ENCODE measurements around the gene FAM83G.

FAM83G gene

DNA sequence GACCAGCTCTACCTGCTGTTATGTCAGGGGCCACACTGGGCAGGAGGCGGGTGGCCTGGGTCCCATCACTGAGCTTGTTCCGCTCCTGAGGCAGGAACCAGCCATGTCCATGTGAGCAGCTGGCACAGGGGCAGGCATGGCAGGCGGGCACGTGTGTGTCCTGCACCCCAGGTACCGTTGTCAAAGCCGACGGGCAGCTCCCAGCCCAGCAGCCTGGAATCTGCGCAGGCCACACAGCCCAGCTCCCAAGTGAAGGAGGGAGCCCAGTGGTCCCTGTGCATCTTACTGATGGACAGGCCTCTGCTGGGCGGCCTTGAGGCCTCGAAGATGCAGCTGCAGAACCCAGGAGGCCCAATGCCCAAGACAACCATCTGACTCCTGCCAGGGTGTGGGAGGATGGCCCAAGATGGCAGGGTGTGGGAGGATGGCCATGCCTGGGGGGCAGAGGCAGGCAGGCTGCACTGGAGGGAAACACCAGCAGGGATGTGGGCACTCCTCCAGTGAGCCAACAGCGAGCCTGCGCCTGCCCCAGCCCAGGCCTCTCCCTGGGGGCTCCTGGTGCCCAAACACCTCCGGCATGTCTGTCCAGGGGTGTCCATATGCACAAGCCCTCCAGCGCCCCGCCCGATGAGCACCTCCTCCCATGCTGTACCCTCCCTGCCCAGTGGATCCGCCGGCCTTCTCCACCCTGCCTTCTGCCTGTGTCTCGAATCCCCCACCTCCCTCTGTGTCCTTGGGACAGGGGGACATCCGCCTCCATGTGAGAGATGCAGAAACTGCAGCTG, 12.8 kb downstream of the FAM83G start:
- DNase-seq (ENCODE audit: low read depth in 1 of 2, low spot score in 1 of 2): no peak

GRCh38 chr17:18990331-18990730, 14.2 kb downstream of the FAM83G start:
- DNase-seq (ENCODE audit: low read depth in 1 of 2, low spot score in 1 of 2): no peak

- DNase-seq (ENCODE audit: low read depth in 1 of 2, low spot score in 1 of 2): no peak
Measured at GRCh38 chr17:18988546-18989173, 15.9 kb downstream of the FAM83G start.

- DNase-seq (ENCODE audit: low read depth in 1 of 2, low spot score in 1 of 2): no peak
Measured at GRCh38 chr17:18987862-18988545, 16.6 kb downstream of the FAM83G start.

GRCh38 chr17:18987230-18987610, 17.3 kb downstream of the FAM83G start:
- no peak for DNase-seq (ENCODE audit: low read depth in 1 of 2, low spot score in 1 of 2)

DNA sequence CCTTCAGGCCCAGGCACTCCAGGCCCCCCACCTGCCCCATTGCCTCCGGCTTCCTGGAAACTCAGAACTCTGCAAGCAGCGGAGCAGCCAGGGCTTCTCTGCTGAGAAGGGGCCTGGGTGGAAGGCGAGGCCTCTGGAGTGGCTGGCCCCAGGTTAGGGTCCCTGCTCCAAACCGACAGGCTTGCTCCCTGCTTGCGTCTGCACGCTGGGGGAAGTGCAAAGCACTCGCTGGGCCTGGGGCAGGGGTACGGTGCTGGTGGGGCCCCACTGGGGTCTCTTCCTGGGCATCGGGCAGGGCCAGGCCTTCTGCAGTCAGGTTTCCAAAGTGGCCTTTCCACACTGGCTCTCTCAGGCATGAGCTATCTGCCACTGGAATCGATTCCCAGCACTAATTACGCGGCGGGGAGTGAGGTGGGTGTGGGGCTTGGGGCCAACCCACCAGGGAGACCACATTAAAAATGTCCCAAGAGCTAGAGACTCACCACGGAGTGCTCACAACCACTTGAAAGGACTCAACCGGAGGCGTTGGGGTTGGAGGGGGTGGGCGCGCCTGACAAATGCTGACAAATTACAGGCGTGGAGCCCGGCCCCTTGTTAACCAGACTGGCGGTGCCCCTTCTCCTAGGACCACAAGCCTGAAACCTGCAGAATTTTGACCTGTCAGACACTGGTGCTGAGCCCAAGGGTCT, 17.9 kb downstream of the FAM83G start:
- no peak for DNase-seq (ENCODE audit: low read depth in 1 of 2, low spot score in 1 of 2)

- no peak for DNase-seq (ENCODE audit: low read depth in 1 of 2, low spot score in 1 of 2)
Measured at GRCh38 chr17:18985475-18985874, 19.1 kb downstream of the FAM83G start.

- DNase-seq (ENCODE audit: low read depth in 1 of 2, low spot score in 1 of 2): no peak
Measured at GRCh38 chr17:18984273-18985114, 20.1 kb downstream of the FAM83G start.

- DNase-seq (ENCODE audit: low read depth in 1 of 2, low spot score in 1 of 2): no peak
Measured at GRCh38 chr17:18981642-18982424, 22.7 kb downstream of the FAM83G start.

GRCh38 chr17:18981335-18981641, 23.3 kb downstream of the FAM83G start:
- DNase-seq (ENCODE audit: low read depth in 1 of 2, low spot score in 1 of 2): no peak

- no peak for DNase-seq (ENCODE audit: low read depth in 1 of 2, low spot score in 1 of 2)
Measured at GRCh38 chr17:18980682-18981334, 23.8 kb downstream of the FAM83G start.

GRCh38 chr17:18978655-18979054, 25.9 kb downstream of the FAM83G start:
- no peak for DNase-seq (ENCODE audit: low read depth in 1 of 2, low spot score in 1 of 2)

DNA sequence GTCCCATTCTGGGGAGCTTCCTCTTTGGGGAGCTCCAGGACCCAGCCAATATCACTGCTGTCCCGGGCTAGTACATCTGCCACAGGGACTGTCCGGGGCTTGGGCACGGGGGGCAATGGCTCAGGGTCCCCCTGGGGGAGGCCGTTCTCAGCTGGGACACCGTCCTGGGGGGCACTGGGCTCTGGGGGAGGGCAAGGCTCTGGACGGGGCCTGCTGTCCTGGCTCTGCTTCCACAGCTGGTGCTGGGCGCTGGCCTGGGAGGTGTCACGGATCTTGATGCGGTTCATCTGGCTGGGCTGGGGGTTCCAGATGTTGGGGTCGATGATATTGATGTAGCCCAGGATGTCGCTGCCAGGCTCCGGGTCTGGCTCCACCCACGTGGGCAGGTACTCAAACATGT, 26.5 kb downstream of the FAM83G start:
- DNase-seq (ENCODE audit: low read depth in 1 of 2, low spot score in 1 of 2): no peak

- DNase-seq (ENCODE audit: low read depth in 1 of 2, low spot score in 1 of 2): no peak
Measured at GRCh38 chr17:18977646-18978045, 26.9 kb downstream of the FAM83G start.

- no peak for DNase-seq (ENCODE audit: low read depth in 1 of 2, low spot score in 1 of 2)
Measured at GRCh38 chr17:18977021-18977420, 27.5 kb downstream of the FAM83G start.

DNA sequence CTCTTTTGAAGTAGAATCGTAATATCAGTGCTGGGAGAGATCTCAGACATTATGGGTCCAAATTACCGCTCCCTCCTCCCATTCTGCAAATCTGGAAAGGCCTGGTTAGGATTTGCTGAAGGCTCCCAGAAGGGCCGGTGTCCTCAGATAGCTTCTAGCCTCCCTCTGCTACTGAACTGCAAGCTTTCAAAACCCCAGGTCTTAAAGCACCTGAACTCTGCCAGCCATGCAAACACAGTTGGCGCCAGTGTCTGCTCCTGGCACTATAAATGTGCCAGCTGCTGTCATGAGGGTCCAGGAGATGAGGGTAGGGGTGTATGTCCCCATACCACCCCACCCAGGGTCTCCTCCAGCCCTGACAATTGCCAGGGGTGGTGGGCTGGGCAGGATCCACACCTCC, 28.4 kb downstream of the FAM83G start:
- no peak for DNase-seq (ENCODE audit: low read depth in 1 of 2, low spot score in 1 of 2)

- DNase-seq (ENCODE audit: low read depth in 1 of 2, low spot score in 1 of 2): no peak
Measured at GRCh38 chr17:18975597-18975996, 29.0 kb downstream of the FAM83G start.

- DNase-seq (ENCODE audit: low read depth in 1 of 2, low spot score in 1 of 2): no peak
Measured at GRCh38 chr17:18974407-18975149, 30.0 kb downstream of the FAM83G start.

- DNase-seq (ENCODE audit: low read depth in 1 of 2, low spot score in 1 of 2): no peak
Measured at GRCh38 chr17:18971801-18972200, 32.8 kb downstream of the FAM83G start.

Data from activated T-helper 1 cell treated with anti-CD3 and anti-CD28 coated beads, Interleukin-2, amount 50 U/mL, for 16 hours (primary cell).